Measurements from ENCODE around the gene GORASP2. TPM values are rescaled to one million over a fixed set of nuclear protein-coding genes. Genes with fewer than 3 reads are reported as not detected.

The GORASP2 gene
- total RNA-seq, 1 donor from 2014 or later = 38.8 TPM

DNA sequence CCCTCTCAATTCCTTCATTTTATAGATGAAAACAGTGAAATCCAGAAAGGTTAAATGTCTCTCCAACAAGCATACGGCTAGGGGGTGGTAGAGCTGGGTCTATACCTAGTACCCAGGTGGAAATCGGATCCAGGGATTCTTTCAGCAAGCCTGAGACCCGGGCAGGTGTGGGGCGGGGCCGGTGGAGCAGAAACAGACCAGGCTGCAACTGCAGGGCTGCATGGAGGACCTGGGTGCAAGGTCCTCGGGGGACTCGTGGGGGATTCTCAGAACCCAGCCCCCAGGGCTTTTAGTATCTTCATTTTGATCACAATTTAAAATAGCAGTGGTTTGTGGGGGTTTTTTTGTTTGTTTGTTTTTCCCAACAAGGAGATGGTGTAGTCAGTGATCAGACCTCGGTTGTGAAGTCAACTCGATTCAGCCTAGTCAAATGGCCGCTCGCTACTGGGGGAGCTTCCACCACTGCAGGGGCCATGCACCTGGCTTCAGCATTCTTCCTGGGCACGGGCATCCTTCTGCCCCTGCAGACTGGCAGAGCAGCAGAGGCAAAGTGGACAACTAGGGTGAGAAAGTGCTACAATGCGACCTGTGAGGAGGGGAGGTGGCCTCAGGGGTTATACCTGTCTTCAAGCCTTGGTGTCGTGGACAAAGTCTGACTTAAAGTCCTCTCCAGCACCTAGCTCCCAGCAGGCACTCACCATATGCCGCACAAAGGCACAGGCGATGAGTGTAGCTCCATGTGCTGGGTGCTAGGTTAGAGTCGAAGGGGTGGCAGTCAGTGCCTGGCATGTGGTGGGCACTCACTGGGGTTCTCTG is 46.3 kb downstream of the GORASP2 start:
- Mint-ChIP-seq H3K4me3 (ENCODE audit: unreplicated experiment) (no peak overlapping the region), H3K9me3 (ENCODE audit: unreplicated experiment) (no peaks in the 10 kb centered on the region), H3K27ac (ENCODE audit: unreplicated experiment) (no peak overlapping the region), H3K27me3 (ENCODE audit: unreplicated experiment) (peaks cover 6% of the 10 kb centered on the region), H3K36me3 (ENCODE audit: unreplicated experiment) (no peaks in the 10 kb centered on the region), H3K4me1 (ENCODE audit: low read depth, unreplicated experiment) (peaks cover 4% of the 10 kb centered on the region)
- no peak for TF ChIP-seq CTCF (IDR thresholded peaks at IDR 0.05; ENCODE audit: partially characterized antibody, unreplicated experiment)
- DNase-seq = no peak

- Mint-ChIP-seq H3K27ac (ENCODE audit: unreplicated experiment) (no peak overlapping the region), H3K27me3 (ENCODE audit: unreplicated experiment) (peaks cover 6% of the 10 kb centered on the region), H3K4me1 (ENCODE audit: low read depth, unreplicated experiment) (peaks cover 4% of the 10 kb centered on the region), H3K36me3 (ENCODE audit: unreplicated experiment) (no peaks in the 10 kb centered on the region), H3K4me3 (ENCODE audit: unreplicated experiment) (no peak overlapping the region), H3K9me3 (ENCODE audit: unreplicated experiment) (no peaks in the 10 kb centered on the region)
- no peak for TF ChIP-seq CTCF (IDR thresholded peaks at IDR 0.05; ENCODE audit: partially characterized antibody, unreplicated experiment)
- DNase-seq = no peak
These were observed 46.9 kb downstream of the GORASP2 start for GRCh38 chr2:170975943-170976270.

GRCh38 chr2:170984079-170984478 is 55.0 kb downstream of the GORASP2 start:
- DNase-seq = no peak
- peaks cover 10% of the 10 kb centered on the region for H3K27me3 Mint-ChIP-seq (ENCODE audit: unreplicated experiment)
- H3K27ac Mint-ChIP-seq (ENCODE audit: unreplicated experiment) = no peak overlapping the region
- H3K36me3 Mint-ChIP-seq (ENCODE audit: unreplicated experiment) = no peaks in the 10 kb centered on the region
- H3K4me1 Mint-ChIP-seq (ENCODE audit: low read depth, unreplicated experiment) = no peaks in the 10 kb centered on the region
- no peak for TF ChIP-seq CTCF (IDR thresholded peaks at IDR 0.05; ENCODE audit: partially characterized antibody, unreplicated experiment)
- peaks cover 6% of the 10 kb centered on the region for H3K9me3 Mint-ChIP-seq (ENCODE audit: unreplicated experiment)
- H3K4me3 Mint-ChIP-seq (ENCODE audit: unreplicated experiment) = no peak overlapping the region

DNA sequence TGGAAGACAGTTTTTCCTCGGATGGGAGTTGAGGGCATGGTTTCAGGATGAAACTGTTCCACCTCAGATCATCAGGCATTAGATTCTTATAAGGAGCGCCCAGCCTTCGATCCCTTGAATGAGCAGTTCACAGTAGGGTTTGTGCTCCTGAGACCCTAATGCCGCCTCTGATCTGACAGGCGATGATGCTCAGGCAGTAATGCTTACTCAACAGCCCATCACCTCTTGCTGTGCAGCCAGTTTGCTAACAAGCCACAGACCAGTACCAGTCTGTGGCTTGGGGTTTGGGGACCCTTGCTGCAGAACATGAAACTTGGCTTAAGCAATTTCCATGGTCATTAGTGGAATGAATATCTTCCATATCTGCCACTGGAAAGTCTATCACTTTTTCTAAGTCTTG is 56.4 kb downstream of the GORASP2 start:
- Mint-ChIP-seq H3K4me3 (ENCODE audit: unreplicated experiment) (no peak overlapping the region), H3K27ac (ENCODE audit: unreplicated experiment) (no peak overlapping the region), H3K36me3 (ENCODE audit: unreplicated experiment) (no peaks in the 10 kb centered on the region), H3K27me3 (ENCODE audit: unreplicated experiment) (peaks cover 10% of the 10 kb centered on the region), H3K9me3 (ENCODE audit: unreplicated experiment) (peaks cover 6% of the 10 kb centered on the region), H3K4me1 (ENCODE audit: low read depth, unreplicated experiment) (no peaks in the 10 kb centered on the region)
- TF ChIP-seq CTCF (IDR thresholded peaks at IDR 0.05; ENCODE audit: partially characterized antibody, unreplicated experiment) = no peak
- no peak for DNase-seq

- Mint-ChIP-seq H3K9me3 (ENCODE audit: unreplicated experiment) (peaks cover 4% of the 10 kb centered on the region), H3K4me1 (ENCODE audit: low read depth, unreplicated experiment) (no peaks in the 10 kb centered on the region), H3K4me3 (ENCODE audit: unreplicated experiment) (no peak overlapping the region), H3K27me3 (ENCODE audit: unreplicated experiment) (peaks cover 4% of the 10 kb centered on the region), H3K27ac (ENCODE audit: unreplicated experiment) (no peak overlapping the region), H3K36me3 (ENCODE audit: unreplicated experiment) (no peaks in the 10 kb centered on the region)
- DNase-seq = no peak
- TF ChIP-seq CTCF (IDR thresholded peaks at IDR 0.05; ENCODE audit: partially characterized antibody, unreplicated experiment) = no peak
These were observed 57.7 kb downstream of the GORASP2 start for GRCh38 chr2:170986566-170987258.
